HG02571 (cell line): Measurements from ENCODE around the gene GREB1.

Source experiments
- ATAC-seq: cut with Tn5 transposase; IDR thresholded peaks from one replicate; pipeline ENCODE4 v1.9.1; 2021; ENCODE audit warnings: mild to moderate bottlenecking, moderate library complexity; ENCODE audit not compliant: unreplicated experiment

The GREB1 gene

DNA sequence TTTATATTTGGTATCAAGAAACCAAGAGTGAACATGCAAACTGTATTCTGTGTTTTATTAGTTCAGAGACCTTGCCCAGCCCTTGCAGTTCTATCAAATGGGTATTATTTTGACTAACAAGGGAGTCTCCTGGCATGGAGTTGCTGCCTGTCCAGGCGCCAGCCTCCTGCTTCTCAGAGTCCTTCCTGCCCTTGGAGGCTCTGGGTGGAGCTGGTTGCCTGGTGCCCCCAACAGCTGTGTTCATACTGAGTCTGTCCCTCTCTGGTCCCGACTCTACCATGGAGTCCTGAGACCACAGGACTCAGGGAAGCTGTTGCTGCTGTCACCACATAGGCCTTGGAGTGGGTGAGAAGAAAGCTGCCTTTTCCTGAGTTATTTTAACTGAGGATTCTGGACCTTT lies 26.3 kb upstream of the GREB1 start:
- ATAC-seq: no peak

DNA sequence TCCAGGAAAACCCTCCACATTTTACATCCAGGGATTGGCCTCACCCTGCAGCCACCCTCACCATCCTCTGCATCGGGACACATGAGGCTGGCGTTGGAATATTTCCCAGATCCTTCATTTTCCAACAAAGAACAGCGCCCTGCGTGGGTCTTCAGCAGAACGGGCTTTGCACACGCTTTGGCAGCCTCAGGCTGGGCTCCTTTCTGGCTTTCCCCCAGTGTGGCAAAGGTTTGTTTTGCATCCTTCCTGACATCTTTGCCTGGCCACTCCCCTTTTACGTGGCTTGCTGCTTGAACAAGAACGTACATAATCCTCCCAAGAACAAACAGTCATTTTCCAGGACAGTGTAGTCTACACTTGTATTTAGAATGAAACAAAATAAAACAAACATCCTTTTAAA lies 25.6 kb upstream of the GREB1 start:
- ATAC-seq: no peak

DNA sequence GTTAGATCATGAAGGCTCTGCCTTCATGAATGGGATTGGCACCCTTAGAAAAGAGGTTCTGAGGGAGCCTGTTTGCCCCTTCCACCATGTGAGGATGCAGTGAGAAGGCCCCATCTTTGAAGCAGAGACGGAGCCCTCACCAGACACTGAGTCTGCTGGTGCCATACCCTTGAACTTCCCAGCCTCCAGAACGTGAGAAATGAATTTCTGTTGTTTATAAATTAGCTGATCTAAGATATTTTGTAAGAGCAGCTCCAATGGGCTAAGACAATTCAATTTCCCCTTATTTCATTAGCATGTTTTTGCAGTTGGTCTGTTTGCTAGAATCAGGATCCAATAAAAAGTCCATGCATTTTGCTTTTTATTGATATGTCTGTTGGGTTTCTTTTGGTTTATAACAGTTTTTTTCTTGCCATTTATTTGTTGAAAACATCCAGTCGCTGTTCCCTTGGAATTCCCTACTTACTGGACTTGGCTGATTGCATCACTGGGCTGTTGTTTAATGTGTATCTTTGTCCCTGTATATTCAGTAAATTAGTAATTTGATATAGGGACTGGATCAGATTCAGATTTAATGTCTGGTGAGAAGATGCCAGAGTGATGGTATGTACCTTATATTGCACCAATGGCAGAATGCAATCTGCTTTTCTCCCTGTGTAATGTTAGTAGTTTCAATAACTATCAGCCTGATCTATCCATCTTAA lies 24.0 kb upstream of the GREB1 start:
- no peak for ATAC-seq

DNA sequence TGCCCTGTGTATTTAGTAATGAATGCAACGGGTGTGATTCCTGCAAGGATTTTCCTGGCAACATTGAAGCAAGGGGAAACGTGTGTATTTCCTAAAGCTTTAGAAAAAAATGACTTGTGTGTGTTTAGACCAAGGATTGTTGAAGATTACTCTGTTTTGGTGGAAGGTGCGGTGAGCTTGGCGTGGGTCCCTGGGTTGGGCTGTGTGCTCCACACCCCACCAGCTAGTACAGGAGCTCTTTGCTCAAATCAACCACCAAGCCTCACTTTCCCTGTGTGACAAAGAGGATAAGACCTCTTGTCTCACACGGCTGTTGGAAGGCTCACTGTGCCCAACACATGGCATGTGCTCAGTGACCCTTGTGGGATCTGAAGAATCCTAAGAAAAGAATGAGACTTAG lies 21.4 kb upstream of the GREB1 start:
- no peak for ATAC-seq

DNA sequence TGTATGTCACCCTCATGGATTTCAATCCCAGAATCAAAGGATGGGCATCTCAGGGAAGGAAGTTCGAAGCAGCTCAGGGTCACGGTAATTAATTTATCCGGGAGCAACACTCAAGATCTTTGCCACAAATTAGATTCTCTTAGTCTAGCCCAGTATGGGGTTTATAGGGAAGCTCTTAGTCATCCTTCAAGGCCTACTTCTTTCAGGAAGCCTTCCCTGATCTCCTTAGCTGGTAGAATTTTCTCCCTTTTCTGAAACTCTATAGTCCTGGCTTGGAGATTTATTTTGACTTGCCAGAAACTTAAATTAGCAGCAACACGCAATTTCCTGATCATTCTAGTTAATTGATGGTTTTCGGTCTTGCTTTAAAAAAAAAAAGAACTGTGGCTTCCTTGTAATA lies 20.5 kb upstream of the GREB1 start:
- no peak for ATAC-seq

DNA sequence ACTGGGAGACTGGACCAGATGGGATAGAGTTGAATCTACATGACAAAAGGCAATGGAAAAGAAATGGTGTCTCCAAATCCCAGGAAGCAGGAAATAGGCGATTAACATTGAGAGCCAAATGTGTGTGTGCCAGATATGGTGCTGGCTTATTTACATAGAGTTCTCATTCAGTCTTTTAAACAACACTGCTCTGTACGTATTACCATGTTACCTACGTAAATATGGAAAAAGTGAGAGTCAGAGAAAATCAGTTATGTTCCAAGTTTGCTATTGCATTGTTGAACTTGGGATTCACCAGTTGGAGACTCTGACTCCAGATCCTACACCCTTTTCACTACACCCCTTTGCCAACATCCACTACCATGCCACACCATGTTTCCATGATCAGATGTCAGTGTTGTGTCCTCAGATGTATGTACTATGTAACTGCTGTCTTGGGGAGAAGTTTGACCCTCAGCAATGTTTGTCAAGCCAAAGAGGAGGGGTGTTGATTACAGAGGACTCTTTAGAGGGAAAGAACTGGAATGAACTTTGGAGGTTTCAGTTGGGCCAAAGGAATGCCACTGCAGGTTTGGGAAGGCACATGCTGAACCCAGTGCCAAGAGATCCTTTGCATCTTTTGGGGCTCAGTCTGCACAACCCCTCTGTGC lies 19.6 kb upstream of the GREB1 start:
- no peak for ATAC-seq

DNA sequence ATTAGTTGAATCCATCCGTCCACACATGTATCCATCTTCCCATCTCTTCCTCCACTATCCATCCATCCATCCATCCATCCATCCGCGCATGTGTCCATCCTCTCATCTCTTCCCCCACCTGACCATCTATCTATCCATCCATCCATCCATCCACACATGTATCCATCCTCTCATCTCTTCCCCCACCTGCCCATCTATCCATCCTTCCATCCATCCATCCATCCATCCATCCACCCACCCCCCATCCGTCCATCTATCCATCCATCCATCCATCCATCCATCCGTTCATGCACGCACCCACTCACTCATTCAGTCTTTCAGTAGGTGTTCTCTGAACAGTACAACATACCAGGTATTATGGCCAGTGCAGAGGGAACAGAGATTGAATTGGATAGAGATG lies 18.9 kb upstream of the GREB1 start:
- no peak for ATAC-seq

DNA sequence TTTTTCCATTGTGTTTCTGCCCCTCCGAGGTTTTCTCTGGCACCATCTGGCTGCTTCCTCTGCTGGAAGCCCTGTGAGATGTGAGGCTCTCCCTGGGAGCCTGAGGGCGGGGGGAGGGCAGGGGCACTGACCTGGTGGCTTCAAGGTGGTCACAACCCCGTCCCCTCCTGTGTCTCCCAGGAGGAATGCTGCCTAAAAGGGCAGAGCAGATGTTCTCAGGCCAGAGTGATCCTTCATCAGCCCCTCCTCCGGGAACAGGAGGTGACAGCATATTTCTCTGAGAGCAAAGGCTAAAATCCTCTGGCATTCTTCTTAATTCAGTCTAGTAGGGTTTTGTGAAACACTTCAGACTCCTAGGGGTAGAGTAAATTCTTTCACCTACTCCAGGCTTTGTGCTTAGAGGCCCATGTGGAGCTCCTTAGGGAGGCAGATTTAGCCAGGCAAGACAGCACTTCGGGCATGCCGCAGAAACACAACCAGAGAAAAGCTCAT lies 18.3 kb upstream of the GREB1 start:
- ATAC-seq: no peak

DNA sequence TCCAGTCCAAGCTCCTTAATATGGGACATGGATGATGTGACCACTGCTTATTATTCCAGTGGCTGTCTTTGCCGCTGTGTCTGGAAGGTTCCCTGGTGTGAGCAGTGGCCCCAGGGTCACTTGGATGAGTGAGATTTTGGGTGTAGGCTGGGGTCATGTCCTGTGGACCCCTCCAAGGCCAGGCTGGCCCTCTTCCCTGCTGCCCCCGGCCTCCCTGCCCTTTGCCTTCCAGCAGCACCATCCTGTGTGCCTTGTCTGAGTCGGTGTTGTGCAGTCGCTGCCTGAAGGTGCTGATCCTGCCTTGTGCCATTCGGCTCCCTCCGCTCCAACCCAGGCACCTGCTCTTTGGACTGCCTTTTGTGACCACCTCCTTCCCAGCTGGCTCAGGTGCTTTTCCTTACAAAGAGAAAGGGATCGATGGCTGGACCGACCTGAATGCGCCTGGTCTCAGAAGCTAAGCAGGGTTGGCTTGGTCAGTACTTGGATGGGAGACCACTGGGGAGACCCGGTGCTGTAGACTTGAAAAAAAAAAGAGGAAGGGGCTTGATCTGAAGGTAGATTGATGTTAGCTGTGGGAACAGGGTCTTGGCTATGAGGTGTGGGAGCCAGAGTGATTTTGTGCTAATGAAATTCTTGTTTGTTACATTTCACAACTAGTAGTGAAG lies 16.7 kb upstream of the GREB1 start:
- ATAC-seq: no peak

DNA sequence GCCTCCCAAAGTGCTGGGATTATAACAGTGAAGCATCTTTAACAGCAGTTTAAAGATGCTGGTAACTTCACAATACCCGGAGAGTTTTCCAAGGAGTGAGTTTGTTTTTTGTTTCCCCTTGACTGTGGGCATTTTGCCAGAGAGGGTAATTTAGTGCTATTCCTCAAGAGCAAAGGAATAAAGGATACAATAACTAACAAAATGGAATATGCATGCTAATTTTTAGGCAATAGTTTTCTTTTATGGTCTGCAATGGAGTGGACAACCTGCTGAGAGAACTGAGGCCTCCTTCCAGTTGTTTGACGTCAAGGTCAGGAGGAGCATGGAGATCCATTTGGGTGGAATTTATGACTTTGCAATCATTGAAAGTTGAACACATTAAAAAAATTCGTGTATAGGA lies 15.9 kb upstream of the GREB1 start:
- no peak for ATAC-seq

DNA sequence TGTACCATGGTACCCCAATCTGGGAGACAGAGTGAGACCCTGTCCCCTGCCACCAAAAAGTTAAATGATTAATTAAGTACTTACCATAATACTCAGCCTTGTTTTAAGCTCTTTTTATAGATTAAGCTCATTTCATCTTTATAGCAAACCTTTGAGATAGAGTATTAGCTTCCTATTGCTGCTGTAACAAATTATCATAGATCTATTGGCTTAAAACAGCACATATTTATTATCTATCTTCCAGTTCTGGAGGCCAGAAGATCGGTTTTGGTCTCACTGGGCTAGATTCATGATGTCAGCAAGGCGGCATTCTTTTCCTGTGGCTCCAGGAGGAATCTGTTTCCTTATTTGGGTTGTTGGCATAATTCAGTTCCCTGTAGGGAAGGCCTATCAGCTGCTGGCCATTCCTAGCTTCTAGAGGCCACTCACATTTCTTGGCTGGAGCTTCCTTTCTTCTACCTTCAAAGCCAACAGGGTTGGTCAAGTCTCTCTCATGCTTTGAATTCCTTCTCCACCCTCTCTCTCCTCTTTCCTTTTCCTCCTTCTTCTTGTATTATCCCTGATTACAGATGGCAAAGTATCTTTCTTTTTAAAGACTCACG lies 13.7 kb upstream of the GREB1 start:
- ATAC-seq: no peak

DNA sequence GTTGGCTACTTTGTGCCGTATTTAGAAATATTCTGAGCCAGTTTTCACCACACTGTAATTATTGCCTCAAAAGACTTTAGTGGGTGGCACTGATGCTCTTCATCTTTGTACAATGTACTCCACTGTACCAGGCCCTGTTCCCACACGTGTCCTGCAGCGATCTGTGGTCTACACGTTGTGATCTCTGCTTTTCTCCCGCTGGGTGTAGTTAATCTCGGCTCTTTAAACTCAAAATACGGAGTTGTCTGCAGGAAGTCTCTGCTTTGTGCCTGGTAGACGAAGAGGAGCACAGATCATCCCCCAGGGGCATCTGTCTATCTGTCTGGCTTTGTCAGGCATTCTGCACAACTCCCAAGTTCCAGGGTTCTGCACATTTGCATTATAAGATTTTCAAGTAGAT lies 12.1 kb upstream of the GREB1 start:
- ATAC-seq: no peak

DNA sequence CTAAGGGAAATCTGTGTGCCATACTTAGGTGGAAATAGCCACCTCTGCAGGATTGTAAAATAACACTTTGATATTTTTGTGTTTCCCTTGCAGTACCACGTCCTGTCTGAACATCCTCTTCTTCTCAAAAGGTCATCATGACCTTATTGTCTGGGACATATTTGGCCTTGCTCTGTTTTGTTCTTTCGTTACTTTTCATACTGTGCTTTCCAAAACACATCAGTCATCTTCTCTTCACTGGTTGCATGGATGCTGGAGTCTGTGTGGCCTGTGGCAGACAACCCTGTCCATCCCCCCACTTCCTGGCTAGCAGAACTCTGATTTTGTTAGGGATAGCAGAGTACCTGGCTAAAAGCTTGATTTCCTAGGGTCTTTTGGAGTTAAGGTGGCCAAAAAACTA lies 9.4 kb upstream of the GREB1 start:
- ATAC-seq: no peak

DNA sequence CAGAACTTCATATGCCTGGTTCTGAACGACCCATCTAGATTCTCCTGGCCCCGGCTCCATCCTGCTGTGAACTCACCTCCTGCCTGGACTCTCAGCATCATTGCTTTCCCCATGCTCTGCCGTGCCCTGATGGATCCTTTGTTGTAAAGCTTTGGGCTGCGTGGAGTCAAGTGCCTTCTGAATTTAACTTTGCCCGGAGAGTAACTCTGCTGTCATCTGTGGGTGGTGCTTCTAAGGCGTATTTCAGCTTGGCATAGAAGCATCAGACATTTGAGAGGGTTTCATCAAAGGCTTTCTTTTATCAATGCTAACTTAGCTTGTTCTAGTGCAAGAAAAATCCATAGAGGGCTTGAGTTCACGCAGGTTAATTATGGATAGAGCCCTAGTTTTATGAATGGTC lies 8.1 kb upstream of the GREB1 start:
- ATAC-seq: no peak

DNA sequence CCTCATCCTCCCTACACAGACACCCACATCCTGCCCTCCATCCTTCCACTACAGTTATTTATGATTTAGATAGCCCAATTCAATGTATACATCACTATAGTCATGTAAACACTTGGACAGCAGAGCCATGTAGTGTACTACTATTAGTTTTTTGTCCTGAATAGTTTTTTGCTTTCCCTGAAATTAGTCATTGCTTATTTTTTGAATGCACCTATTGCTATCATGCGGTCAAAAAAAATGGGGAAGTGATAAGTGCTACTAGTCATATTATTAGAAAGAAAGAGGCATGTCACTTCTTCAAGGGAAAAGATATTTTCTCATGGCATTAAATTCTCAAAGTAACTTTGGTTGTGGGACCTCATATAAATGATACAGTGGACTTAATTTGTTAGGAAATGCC lies 6.8 kb upstream of the GREB1 start:
- ATAC-seq: no peak

DNA sequence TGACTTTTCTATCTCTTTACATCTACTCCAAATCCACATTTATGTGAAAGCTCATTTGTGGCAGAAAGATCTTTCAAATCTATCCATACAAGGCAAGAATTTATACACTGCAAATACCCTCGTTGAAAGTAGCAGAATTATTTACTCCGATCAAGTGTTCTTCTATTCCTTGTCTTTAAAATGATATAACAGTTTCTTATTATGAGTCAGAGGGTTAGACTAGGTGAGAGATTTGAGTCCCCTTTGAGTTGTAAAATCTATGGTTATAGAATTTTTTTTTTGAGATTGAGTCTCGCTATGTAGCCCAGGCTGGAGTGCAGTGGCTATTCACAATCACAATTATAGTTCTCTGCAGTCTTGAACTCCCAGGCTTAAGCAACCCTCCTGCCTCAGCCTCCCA lies 5.6 kb upstream of the GREB1 start:
- ATAC-seq: no peak

DNA sequence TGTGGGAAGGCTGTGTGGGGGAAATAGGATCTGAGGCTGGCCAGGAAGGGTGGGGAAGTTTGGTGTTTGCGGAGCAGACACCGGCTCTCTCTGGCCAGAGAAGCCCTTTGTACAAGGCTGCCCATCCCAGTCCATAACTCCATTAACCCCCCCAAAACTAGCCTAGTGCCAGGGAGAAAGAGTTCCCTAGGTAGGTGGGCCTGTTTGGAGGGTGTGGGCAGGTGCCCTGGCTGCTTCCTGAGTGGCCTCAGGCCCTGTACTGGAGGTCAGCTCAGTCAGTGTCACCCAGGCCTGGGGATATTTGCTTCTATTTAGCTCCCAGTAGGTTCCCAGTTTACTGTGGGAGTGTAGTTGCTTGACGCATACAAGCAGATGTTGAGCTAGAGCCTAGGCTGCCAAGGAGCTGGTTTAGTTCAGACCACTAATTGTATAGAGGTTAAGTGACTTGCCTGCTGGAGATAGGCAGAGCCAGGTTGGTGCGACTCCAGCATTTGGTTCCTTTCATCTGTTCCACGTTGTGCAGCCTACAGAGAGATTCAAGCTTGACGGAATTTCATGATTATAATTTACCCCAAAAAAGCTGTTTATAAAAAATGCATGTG lies 2.9 kb upstream of the GREB1 start:
- no peak for ATAC-seq

DNA sequence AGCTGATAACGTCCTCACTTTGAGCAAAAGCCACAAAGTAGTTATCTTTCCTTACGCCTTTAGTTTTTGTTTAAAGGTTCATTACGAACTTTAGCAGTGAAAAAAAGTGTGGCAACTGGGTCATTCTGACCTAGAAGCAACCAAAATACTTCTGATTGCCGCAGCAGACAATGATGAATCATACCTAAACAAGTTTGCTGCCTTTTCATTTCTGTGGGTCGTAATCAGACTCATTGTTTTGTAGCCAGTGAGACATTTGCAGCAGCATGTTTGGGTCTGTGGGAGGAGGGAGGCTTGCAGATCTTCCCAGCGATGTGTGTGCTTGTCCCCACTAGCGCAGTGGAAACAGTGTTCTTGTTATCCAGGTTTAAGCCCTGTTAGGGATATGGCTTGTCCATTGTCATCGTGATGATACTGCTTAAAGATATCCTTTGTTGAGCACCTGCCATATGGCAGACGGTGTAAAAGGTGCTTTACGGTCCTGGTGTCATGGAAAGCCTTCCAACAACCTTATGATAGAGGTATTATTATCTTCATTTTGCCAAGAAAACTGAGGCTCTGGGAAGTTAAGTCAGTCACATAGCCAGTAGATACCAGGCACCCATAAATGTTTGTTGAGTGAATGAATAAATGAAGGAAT lies 1.3 kb upstream of the GREB1 start:
- no peak for ATAC-seq

DNA sequence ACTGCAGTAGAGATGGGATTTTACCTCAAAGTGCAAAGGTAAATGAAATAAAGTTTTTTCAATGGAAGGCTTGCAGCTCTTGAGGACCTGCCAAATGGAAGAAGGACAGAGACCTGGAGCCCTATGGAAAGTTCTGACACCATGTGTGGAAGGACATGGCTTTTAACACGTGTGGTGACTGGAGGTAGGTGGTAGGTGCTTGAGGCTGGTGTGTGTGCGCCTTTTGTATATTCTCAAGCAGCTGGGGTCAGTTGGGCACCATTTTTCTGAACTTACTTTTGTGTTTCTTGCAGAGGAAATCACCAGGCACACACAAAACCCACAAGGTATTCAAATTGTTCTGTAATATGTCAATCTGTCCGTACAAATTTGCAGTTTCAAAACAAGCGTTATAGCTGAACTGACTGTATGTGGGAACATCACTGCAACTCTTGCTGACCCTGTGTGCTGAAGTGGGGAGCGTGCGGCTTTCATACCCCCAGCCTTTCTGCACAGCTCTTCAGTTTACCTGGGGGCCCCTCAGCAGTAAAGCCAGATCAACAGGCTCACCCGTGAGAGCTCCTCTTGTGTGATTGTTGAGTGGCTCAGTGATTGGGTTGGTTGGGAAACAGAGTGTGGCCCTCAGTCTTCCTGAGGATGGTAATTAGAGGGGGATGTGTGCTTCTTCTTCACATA lies 363 bp downstream of the GREB1 start:
- no peak for ATAC-seq

DNA sequence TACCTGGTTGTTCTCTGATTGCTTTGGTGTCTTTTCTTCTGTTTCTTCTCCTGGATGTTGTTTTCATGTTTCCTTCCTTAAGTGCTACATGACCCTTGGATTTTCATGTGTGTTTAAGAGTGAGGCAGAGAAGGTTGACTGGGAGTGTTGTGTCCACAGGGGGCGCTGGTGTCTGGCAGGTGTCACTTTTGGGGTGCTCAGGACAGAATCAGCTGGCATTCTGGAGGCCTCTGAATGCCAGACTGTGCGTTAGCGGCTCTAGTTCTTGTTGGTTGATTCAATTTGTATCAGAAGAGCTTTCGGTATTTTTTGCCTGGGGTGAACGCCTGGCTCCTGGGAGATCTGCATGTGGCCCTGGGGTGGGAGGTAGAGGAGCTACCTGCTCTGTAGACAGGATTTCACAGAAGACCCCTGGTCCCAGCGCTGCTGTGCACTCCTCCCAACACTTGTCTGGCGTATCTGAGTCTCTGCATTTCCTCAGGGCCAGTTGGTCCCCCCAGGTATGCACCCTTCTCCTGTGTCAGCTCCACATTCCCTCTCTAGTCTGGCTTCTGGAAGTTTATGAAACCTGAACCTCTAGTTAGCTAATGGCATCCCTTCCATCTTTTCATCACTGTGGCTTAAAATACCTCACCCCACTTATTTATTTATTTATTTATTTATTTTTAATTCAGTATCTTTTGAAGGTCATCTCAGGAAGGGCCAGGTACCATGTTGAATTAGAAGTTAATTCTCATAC lies 1.1 kb downstream of the GREB1 start:
- no peak for ATAC-seq
